SHP77 (cell line): ENCODE measurements around the gene LCP1.
"Not testable (repeated sequence)": the region's sequence is repeated elsewhere in the genome, so short reads cannot be mapped to it uniquely, and the experiment has no call there.

Experiments
- DNase-seq, 2 experiments: peaks; one replicate each; lab custom pipeline; 2025; lab: John Stamatoyannopoulos, UW

LCP1 gene

DNA sequence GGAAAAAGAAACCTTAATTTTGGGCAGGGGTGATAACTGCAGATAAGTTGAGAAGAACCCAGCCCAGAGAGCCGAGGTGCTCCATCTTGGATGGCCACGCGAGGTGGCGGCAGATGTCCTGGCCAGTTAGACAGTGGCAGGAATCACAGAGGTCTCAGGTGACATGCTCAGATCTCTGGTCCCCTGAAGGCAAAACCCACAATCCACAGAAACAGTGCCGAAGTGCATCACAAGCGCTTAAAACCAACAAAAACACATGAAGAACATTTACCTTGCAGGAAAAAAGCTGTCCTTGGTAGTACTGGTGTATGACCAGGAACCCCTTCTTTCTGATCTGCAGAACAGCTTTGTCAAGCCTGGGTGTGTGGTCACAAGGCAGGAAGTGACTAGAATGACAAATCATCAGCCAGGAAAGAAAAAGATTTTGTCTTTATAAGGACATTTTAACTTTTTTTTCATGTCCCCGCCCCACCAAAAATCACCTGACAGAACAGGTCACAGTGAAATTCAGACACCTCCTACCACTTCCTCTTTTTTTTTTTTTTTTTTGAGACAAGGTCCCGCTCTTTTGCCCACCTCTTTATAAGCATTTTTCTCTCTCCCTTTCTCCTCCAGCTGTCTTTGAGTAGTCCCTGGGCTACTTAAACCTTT is at the start of gene LCP1:
Gene LCP1 (minus strand): TSS at position 338 of the 651 bp plus-strand sequence. CDS start 22,515 bp downstream, outside the sequence.
- DNase-seq: no peak

DNA sequence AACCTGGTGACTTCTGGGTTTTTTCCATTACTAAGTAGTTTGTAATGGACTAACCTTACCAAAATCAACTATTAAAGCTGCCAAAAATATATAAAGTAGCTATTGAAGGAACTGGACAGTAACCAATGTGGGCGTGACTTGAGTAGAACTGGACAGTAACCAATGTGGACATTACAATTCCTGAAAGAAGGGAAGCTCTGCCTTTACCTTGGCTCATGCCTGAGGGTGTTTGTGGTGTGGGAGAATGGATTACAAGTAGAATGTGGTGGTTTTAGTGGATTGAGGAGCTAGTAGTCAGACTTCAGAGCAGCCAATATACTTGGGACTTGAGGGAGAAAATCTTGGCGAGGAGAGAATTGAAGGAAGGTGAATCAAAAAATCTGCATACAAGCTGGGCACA is 47.3 kb upstream of the LCP1 start:
- DNase-seq: no peak

DNA sequence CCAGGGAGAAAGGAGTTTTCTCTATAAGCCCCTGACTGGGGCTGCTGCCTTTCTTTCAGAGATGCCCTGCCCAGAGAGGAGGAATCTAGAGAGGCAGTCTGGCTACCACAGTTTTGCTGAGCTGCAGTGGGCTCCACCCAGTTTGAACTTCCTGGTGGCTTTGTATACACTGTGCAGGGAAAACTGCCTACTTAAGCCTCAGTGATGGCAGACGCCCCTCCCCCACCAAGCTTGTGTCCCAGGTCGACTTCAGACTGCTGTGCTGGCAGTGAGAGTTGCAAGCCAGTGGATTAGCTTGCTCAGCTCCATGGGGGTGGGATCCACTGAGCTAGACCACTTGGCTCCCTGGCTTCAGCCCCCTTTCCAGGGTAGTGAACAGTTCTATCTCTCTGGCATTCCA is 38.3 kb upstream of the LCP1 start:
- DNase-seq: not testable (repeated sequence)

DNA sequence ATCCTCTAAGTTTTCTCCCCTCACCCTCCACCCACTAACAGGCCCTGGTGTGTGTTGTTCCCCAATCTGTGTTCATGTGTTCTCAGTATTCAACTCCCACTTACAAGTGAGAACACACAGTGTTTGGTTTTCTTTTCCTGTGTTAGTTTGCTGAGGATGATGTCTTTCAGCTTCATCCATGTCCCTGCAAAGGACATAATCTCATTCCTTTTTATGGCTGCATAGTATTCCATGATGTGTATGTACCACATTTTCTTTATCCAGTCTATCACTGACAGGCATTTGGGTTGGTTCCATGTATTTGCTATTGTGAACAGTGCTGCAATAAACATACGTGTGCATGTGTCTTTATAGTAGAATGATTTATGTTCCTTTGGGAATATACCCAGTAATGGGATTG is 32.8 kb upstream of the LCP1 start:
- DNase-seq: not testable (repeated sequence)

GRCh38 chr13:46213242-46213641 is 31.3 kb upstream of the LCP1 start:
- no peak for DNase-seq

- DNase-seq: no peak
Observed at GRCh38 chr13:46211483-46212351, 29.7 kb upstream of the LCP1 start, which contains the start of gene LRRC63. LRRC63 (plus strand) TSS chr13:46211928; CDS start chr13:46213035, 1,107 bp downstream.

GRCh38 chr13:46211116-46211482 is 29.1 kb upstream of the LCP1 start:
- no peak for DNase-seq

DNA sequence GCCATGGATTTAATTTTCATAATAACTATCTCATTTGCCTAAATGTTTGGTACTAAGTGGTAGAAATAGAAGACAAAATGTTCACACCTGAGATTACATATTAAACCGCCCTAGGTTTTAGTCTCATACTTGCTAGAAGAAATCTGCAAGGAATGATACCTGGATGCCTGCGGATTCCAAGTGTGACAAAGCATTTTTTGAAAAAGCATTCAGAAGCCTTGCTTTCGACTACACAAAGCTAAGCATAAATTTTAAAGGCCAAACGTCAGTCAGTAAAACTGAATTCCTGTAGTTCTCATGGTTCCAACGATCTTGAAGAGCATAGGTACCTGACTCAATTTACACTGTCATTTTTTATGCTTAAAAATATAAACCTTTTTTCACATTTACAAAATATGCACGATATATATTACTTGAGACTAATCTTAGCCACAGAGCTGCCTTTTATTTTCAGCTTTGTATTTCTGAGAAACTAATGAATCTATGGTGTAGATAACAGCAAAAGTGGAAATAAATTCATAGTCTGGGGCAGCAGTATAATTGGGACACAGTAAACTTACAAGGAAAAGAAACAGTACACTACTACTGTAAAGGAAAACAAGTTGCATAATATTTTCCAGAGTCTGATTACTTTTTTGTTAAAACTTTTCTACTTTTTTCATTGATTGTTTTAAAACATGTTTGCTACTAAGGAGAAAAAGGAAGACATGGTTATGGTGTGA is 28.5 kb upstream of the LCP1 start:
- DNase-seq: no peak

DNA sequence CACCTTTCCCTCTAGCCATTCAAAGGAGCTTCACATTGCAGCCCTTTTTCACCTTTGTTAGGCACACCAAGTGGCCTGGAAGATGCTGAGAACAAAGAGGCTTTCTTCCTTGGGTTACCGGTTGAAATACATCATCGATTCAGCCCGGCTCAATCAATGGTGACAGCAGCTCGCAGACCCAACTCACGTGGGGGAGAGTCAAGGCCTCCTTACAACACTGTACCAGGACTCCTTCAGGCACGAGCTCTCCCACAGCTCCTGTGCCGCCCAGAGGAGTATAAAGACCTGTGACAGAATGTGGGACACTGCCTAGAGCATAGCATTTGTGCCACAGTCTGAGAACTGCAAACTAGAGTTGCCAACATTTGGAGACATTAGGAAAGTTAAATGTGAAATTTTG is 25.9 kb upstream of the LCP1 start:
- DNase-seq: no peak

DNA sequence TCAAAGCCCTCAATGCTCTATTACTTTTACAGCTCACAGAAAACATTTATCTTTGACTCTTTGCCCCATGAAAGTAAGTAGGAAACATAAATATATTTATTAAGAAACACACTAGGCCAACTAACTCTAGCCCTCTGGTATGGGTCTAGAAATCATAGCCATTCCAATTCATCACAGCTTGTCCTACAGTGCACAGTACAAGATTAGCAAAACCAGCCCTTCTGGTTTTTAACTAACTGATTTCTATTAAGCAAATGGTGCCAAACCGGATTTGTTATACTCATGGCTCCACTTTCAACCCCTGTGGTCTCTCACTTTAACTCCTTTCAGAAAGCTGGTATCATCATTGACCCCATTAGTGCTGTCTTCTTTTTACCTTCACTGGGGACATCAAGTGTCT is 24.2 kb upstream of the LCP1 start:
- DNase-seq: no peak

- DNase-seq: no peak
Observed at GRCh38 chr13:46202966-46203365, 21.0 kb upstream of the LCP1 start.

DNA sequence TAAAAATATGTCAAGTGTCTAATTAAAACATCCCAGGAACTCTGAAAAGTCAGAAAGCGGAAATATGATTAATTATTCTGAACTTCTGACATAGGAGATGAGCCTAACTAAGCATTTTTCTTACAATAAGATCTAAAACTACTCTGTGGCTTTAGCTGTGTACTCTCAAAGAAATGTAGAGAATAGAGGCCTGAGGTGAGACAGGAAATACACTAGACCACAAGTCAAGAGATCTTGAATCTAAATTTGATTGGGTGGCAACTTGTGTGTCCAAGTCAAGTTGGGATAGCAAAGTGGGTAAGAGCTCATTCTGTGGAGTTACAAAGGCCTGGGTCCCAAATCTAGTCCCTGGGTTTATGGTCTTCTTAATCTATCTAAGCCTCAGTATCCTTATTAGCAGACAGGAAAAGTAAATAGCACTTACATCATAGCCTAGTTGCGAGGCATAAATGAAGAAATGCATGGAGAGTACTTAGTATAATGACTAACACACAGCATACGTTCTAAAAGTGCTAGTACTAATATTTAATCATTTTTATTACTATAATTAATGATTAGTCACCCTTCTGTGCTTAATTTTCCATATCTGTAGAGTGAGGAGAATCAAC is 20.3 kb upstream of the LCP1 start:
- no peak for DNase-seq

- no peak for DNase-seq
Observed at GRCh38 chr13:46198696-46199193, 16.8 kb upstream of the LCP1 start.

DNA sequence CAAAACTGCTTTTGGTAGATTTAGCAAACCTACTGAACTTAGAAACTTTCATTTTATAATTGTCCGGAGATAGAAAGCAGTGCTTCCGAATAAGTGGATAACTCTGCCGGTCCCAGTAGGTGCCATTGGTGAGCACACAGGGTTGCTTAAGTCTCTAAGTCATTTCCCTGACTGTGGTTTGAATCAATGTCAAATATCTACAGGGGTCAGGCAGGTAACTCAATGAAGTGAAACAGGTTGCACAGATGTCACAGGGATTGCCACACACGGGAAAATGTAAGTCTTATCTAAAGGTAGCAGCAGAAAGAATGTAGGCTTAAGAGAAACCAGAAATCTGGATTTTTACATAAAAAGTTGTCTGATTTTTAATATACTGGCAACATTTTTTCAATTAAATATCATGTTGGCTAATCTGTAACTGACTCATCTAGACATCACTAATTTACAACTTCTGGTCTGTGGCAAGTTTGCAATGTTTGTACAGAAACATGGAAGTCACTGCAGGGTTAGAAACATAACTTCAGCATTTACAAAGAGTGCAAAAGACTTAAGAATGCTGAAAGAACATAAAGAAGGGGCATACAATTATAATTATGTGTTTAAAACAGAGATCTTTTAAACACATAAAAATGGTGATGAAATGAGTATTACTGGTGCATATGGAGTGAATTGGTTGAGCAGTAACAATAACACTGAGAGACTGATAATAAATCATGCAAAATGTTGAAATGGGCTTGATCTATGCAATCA is 15.5 kb upstream of the LCP1 start:
- no peak for DNase-seq

DNA sequence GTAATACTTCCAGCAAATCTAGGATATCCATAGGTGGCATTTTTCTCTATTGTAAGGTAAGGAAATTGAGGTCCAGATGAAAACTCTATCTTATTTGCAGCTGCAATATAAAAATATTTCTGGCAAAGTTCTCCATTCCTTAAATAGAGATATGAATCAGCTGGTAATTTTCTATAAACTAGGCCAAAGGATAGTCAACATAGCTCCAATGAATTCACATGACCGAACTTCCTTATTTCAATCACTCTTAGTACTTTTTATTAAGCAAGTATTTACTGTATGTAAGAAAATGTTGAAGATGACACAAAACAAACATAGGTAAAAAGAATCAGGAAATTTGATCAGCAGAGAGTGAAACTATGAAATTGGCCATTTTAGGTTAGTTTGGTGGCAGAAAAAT is 13.0 kb upstream of the LCP1 start:
- DNase-seq: no peak

- no peak for DNase-seq
Observed at GRCh38 chr13:46192412-46192811, 10.4 kb upstream of the LCP1 start.

- no peak for DNase-seq
Observed at GRCh38 chr13:46185634-46186033, 3.7 kb upstream of the LCP1 start.

GRCh38 chr13:46184277-46184699 is 2.3 kb upstream of the LCP1 start:
- DNase-seq: peak in 1 of 2 experiments; percentile 0

GRCh38 chr13:46183018-46183946 is 1.3 kb upstream of the LCP1 start:
- no peak for DNase-seq

DNA sequence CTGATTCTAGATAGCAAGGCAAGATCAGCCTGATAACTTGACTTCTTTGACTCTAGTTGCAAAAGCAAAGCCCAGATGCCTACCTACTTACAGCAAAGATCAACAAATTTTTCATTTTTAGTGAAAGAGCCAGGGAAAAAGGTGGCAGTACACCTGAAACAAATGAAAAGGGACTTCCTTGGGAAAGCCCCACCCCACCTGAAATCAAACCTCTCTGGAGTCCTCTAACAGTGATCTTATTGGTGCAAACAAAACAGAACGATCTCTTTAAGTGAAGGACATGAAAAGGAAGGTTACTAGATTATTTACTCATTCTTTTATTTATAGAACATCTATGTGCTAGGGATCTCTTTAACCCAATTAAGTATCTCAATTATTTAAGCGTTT is 507 bp upstream of the LCP1 start:
- DNase-seq: no peak
